K562 (cell line): ENCODE measurements around the gene DAPK3. TPM values are rescaled to one million over a fixed set of nuclear protein-coding genes. Genes with fewer than 3 reads are reported as not detected.
A peak's percentile ranks its signal among the peaks of the same experiment; 100 is the strongest.

Source experiments
- BHLHE40 ChIP-seq: IDR thresholded peaks from 2 replicates; pipeline ENCODE4 v1.6.1; 2011; ENCODE audit warnings: low read length, improper control_type of control experiment
- BRCA1 ChIP-seq, 2 experiments: fragments of 450-650 bp in 1 of 2; sonication (generic) in 1 of 2; formaldehyde crosslinking in 1 of 2; IDR thresholded peaks; 2 replicates each; pipeline versions ENCODE4 v1.5.0 to v1.6.1; 2017 to 2020; ENCODE audit warnings: mild to moderate bottlenecking in 1 of 2, missing genetic modification reagents in 1 of 2
- CREM ChIP-seq: IDR thresholded peaks from 2 replicates; pipeline ENCODE4 v1.6.1; 2014; ENCODE audit warnings: antibody characterized with exemption, low read depth
- HMG20B ChIP-seq: fragments of 250-450 bp; sonication (Bioruptor Pico); IDR thresholded peaks from 2 replicates; pipeline ENCODE4 v1.5.0; 2021; ENCODE audit warnings: mild to moderate bottlenecking
- KAT7 ChIP-seq: sonication (generic); formaldehyde crosslinking; IDR thresholded peaks from 2 replicates; pipeline ENCODE4 v1.8.0; 2022; ENCODE audit warnings: missing genetic modification reagents, mild to moderate bottlenecking, borderline replicate concordance
- KDM5B ChIP-seq: fragments of 200-600 bp; sonication (generic); IDR thresholded peaks from 2 replicates; pipeline ENCODE4 v1.6.1; 2012; ENCODE audit warnings: low read depth, mild to moderate bottlenecking, moderate library complexity, low read length, control low read depth, inconsistent platforms; ENCODE audit not compliant: insufficient replicate concordance
- NONO ChIP-seq, 2 experiments: fragments of 200-400 bp in 1 of 2; fragments of 450-650 bp in 1 of 2; formaldehyde crosslinking in 1 of 2; IDR thresholded peaks; 2 replicates each; pipeline ENCODE4 v1.6.1; 2017; ENCODE audit warnings: low read depth in 2 of 2, mild to moderate bottlenecking in 2 of 2, moderate library complexity in 2 of 2, low read length in 1 of 2
- POLR2A ChIP-seq: fragments of 450-650 bp; conservative IDR thresholded peaks from 2 replicates; pipeline ENCODE4 v1.6.1; 2016
- POLR2AphosphoS5 ChIP-seq: IDR thresholded peaks from 2 replicates; pipeline ENCODE4 v1.6.1; 2011; ENCODE audit warnings: mild to moderate bottlenecking, low read depth, low read length, moderate library complexity; ENCODE audit not compliant: control insufficient read depth, insufficient read depth
- POLR2G ChIP-seq: fragments of 200-400 bp; formaldehyde crosslinking; IDR thresholded peaks from 2 replicates; pipeline ENCODE4 v1.6.1; 2017; ENCODE audit warnings: low read depth, mild to moderate bottlenecking, antibody characterized with exemption, low read length, moderate library complexity
- RNF2 ChIP-seq: sonication (generic); IDR thresholded peaks from 2 replicates; pipeline ENCODE4 v1.6.1; 2016
- SOX6 ChIP-seq: fragments of 450-650 bp; IDR thresholded peaks from 2 replicates; pipeline ENCODE4 v1.6.1; 2014; ENCODE audit warnings: mild to moderate bottlenecking
- STAT5A ChIP-seq: IDR thresholded peaks from 2 replicates; pipeline ENCODE4 v1.6.1; 2012; ENCODE audit warnings: low read length, inconsistent platforms, borderline replicate concordance
- TCF7L2 ChIP-seq: fragments of 150-350 bp; IDR thresholded peaks from 2 replicates; pipeline ENCODE4 v1.6.1; 2016; ENCODE audit warnings: low read depth, mild to moderate bottlenecking, low read length, moderate library complexity
- TFAM ChIP-seq: fragments of 250-450 bp; sonication (Bioruptor Pico); conservative IDR thresholded peaks from 2 replicates; pipeline ENCODE4 v1.5.0; 2021; ENCODE audit warnings: mild to moderate bottlenecking, moderate library complexity
- ZNF134 ChIP-seq: fragments of 250-450 bp; sonication (Bioruptor Pico); conservative IDR thresholded peaks from 2 replicates; pipeline ENCODE4 v1.4.0; 2020
- ZNF347 ChIP-seq: fragments of 450-650 bp; formaldehyde crosslinking; IDR thresholded peaks from 2 replicates; pipeline ENCODE4 v1.4.0; 2020; ENCODE audit warnings: low read depth, mild to moderate bottlenecking, moderate library complexity
- ZNF436 ChIP-seq: fragments of 250-450, 450-650 bp; sonication (Bioruptor Pico); formaldehyde crosslinking; IDR thresholded peaks from 2 replicates; pipeline ENCODE4 v1.7.0; 2020; ENCODE audit warnings: mild to moderate bottlenecking
- polyA plus RNA-seq, 8 experiments: library from polyadenylated mRNA; depleted of rRNA in 4 of 8; stranded (reverse) in 5 of 8; unstranded in 3 of 8; fragments of >200 nt; fragmentation: Nextera tagmentation in 2 of 8; fragmentation: Illumina TruSeq in 1 of 8; extraction: Ambion mirVana in 2 of 8; extraction: Trizol in 1 of 8; gene quantifications; 2 replicates each; pipeline versions ENCODE4 v1.2.1 to v1.2.3, GENCODE V29; 2011 to 2014; ENCODE audit warnings: inconsistent platforms in 1 of 8, missing spikeins in 1 of 8
- total RNA-seq, 7 experiments: library from RNA; depleted of rRNA in 6 of 7; stranded (reverse); fragments of >200 nt in 6 of 7; fragmentation: Illumina TruSeq in 2 of 7; extraction: Trizol in 2 of 7; gene quantifications; 2 replicates each; pipeline versions ENCODE4 v1.2.1 to v1.2.3, GENCODE V29; 2011 to 2021; ENCODE audit warnings: low replicate concordance in 1 of 7
- TF ChIP-seq, protein P1 (sequence below): sonication (generic); formaldehyde crosslinking; IDR thresholded peaks from 2 replicates; pipeline ENCODE4 v1.8.0; 2022; ENCODE audit warnings: mild to moderate bottlenecking, missing genetic modification reagents
- TF ChIP-seq, protein P2 (sequence below): fragments of 250-450 bp; sonication (Bioruptor Pico); IDR thresholded peaks from 2 replicates; pipeline ENCODE4 v1.8.0; 2022; ENCODE audit warnings: moderate library complexity, mild to moderate bottlenecking, inconsistent platforms
- TF ChIP-seq, protein P3 (sequence below): sonication (generic); formaldehyde crosslinking; IDR thresholded peaks from 2 replicates; pipeline ENCODE4 v1.8.0; 2022; ENCODE audit warnings: mild to moderate bottlenecking, missing genetic modification reagents

The DAPK3 gene
- total and polyA plus RNA-seq, 9 of the 15 experiments (the other 6 are each of a cell fraction or from before 2014, with no cell fraction given) = 0.14 to 63.4 (median 25.0) TPM

DNA sequence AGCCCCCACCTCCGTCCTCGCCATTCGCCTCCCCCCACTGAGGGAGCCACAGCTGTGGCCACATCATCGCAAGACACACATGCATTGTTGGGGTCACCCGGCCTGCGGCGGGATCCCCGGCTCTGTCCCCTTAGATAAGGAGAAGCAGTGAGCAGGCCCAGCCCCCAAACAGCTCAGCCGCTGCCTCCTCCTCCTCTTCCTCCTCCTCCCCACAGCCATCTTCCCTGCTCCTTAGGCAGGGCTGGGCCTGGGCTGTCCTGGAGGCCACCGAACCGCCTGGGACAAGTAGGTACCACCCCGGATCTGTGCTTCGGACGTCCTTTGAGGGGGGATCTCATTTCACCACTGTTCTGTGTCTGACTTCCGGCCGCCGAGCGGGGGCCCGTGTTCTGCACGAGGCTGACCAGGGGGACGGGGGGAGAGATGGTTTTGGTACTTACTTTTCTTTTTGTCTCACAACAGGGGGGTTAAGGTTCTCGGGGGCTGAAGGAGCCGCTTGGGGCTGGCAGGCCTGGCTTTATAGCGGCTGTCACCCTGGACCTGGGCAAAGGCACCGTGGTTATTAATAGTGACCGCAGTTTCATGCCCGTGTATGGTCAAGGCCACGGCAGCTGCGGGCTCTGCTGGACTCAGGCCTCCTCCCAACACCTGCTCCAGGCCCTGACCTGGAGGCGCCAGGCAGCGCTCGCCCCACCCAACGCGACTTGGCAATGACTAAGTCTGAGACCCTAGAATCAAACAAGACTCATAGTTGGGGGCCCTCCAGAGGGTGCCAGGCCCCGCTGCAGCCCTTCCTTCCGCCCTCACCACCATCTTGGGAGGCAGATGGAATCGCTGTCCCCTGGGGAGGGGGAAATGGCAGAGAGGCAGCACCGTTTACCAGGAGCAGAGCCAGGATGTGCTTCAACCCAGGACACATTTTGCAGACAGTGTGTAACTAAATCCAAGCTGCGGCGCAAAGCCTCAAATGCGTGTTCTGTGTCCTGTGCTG is 19.7 kb downstream of the DAPK3 start (continued):
- TF ChIP-seq KAT7 (CRISPR knock-in tag) = peak; percentile 39; the same call in 1 of the 2 replicates
- peak; percentile 55; the same call in 1 of the 2 replicates for TF ChIP-seq STAT5A
- TF ChIP-seq, protein P1, sequence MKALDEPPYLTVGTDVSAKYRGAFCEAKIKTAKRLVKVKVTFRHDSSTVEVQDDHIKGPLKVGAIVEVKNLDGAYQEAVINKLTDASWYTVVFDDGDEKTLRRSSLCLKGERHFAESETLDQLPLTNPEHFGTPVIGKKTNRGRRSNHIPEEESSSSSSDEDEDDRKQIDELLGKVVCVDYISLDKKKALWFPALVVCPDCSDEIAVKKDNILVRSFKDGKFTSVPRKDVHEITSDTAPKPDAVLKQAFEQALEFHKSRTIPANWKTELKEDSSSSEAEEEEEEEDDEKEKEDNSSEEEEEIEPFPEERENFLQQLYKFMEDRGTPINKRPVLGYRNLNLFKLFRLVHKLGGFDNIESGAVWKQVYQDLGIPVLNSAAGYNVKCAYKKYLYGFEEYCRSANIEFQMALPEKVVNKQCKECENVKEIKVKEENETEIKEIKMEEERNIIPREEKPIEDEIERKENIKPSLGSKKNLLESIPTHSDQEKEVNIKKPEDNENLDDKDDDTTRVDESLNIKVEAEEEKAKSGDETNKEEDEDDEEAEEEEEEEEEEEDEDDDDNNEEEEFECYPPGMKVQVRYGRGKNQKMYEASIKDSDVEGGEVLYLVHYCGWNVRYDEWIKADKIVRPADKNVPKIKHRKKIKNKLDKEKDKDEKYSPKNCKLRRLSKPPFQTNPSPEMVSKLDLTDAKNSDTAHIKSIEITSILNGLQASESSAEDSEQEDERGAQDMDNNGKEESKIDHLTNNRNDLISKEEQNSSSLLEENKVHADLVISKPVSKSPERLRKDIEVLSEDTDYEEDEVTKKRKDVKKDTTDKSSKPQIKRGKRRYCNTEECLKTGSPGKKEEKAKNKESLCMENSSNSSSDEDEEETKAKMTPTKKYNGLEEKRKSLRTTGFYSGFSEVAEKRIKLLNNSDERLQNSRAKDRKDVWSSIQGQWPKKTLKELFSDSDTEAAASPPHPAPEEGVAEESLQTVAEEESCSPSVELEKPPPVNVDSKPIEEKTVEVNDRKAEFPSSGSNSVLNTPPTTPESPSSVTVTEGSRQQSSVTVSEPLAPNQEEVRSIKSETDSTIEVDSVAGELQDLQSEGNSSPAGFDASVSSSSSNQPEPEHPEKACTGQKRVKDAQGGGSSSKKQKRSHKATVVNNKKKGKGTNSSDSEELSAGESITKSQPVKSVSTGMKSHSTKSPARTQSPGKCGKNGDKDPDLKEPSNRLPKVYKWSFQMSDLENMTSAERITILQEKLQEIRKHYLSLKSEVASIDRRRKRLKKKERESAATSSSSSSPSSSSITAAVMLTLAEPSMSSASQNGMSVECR = no peak
- no peak for TF ChIP-seq BRCA1 (IDR thresholded peaks at IDR 0.05)
- TF ChIP-seq BRCA1 (CRISPR knock-in tag; IDR thresholded peaks at IDR 0.05) = no peak
- no peak for TF ChIP-seq ZNF134 (CRISPR knock-in tag)
- peak; percentile 50; the same call in 1 of the 2 replicates for TF ChIP-seq BHLHE40
- TF ChIP-seq KDM5B = peak; percentile 68
- no peak for TF ChIP-seq TFAM (CRISPR knock-in tag)
- no peak for TF ChIP-seq HMG20B
- TF ChIP-seq POLR2AphosphoS5 = peak; percentile 87
- TF ChIP-seq NONO (IDR thresholded peaks at IDR 0.05; ENCODE audit: low read depth in 2 of 2, low read length in 1 of 2) = no peak
- TF ChIP-seq CREM = peak; percentile 76
- TF ChIP-seq POLR2A = peak; percentile 42
- no peak for TF ChIP-seq ZNF347 (CRISPR knock-in tag)
- TF ChIP-seq, protein P2, sequence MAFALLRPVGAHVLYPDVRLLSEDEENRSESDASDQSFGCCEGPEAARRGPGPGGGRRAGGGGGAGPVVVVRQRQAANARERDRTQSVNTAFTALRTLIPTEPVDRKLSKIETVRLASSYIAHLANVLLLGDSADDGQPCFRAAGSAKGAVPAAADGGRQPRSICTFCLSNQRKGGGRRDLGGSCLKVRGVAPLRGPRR (CRISPR knock-in tag) = no peak
- peak; percentile 72 for TF ChIP-seq POLR2G
- TF ChIP-seq, protein P3, sequence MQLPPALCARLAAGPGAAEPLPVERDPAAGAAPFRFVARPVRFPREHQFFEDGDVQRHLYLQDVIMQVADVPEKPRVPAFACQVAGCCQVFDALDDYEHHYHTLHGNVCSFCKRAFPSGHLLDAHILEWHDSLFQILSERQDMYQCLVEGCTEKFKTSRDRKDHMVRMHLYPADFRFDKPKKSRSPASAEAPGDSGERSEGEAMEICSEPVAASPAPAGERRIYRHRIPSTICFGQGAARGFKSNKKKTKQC (CRISPR knock-in tag) = 0 out of 2 replicates have a peak, but pooled peaks have one; percentile 50
- peak; percentile 51; the same call in 1 of the 2 replicates for TF ChIP-seq SOX6
- no peak for TF ChIP-seq TCF7L2
- no peak for TF ChIP-seq ZNF436
- TF ChIP-seq RNF2 = peak; percentile 49; the same call in 1 of the 2 replicates
